Central memory CD8-positive, alpha-beta T cell (primary cell): ENCODE data around the gene GTF2F1.
"Not testable (repeated sequence)": the region's sequence is repeated elsewhere in the genome, so short reads cannot be mapped to it uniquely, and the experiment has no call there.

Experiments used
- ATAC-seq: fragments of 150-1000 bp; cut with Tn5 transposase; replicated peaks from 2 replicates; pipeline ENCODE4 v1.10.0; 2022; ENCODE audit warnings: mild to moderate bottlenecking, moderate FRiP score, moderate number of reproducible peaks; ENCODE audit not compliant: poor library complexity, severe bottlenecking; ENCODE audit errors: extremely low read depth
- DNase-seq, 2 donors: peaks; one replicate each; pipeline ENCODE4 v3.0.0; 2021; ENCODE audit warnings: low spot score in 2 of 2
- H3K27ac Mint-ChIP-seq: one replicate; pipeline ENCODE4 v1.8.0; 2022; ENCODE audit warnings: low read depth, mild to moderate bottlenecking, moderate library complexity, mixed read lengths
- H3K27me3 Mint-ChIP-seq: one replicate; pipeline ENCODE4 v1.8.0; 2022; ENCODE audit warnings: mixed read lengths
- H3K36me3 Mint-ChIP-seq: one replicate; pipeline ENCODE4 v1.8.0; 2022; ENCODE audit warnings: mild to moderate bottlenecking, moderate library complexity, mixed read lengths; ENCODE audit not compliant: insufficient read depth
- H3K4me1 Mint-ChIP-seq: one replicate; pipeline ENCODE4 v1.8.0; 2022; ENCODE audit warnings: mixed read lengths
- H3K4me3 Mint-ChIP-seq: one replicate; pipeline ENCODE4 v1.8.0; 2022; ENCODE audit warnings: mild to moderate bottlenecking, moderate library complexity, mixed read lengths
- H3K9me3 Mint-ChIP-seq: one replicate; pipeline ENCODE4 v1.8.0; 2022; ENCODE audit warnings: mixed read lengths

Gene GTF2F1

DNA sequence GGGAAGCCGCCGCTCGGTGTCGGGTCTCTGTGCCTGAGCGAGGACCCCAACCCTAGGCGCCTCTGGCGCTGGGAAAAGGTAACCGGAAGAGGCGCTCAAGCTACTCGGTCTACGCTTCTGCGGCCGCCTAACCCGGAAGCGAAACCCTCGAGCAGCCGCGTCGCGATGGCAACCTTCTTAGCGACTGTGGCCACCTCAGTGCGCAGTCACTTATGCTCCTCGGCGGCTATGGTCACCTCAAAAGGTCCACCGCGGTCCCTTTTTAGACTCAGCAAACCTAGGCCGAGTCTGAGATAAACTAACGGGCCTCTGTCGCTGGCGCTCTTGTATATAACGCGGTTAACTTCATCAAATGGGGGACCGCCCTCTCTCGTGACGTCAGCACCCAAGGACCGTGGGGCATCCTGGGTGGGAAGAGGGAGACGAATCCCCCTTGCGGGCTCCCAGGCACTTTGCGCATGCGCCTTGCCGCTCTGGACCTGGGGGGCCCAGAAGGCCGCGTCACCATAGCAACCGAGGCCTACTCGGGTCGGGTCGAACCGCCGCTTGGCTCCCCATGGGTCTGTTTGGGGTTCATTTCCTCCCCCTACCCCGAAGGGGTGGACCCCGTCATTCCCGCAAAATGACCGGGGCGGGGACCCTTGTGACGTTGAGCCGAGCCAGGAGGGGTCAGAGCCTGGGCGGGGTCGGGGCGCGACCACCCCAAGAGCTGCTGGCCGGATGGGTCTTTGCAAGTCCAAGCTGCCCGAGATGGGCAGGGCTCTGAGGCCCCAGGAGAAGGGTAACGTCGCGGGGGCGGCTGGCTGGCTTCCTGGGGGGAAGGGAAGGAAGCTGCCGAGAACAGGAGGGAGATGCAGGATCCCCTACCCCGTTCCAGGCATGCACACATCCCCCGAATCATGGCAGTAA lies at the start of gene GTF2F1:
TSS of gene GTF2F1 (minus strand) at position 91 of the 909 bp plus-strand sequence. CDS start 169 bp downstream, outside the sequence.
- DNase-seq (peak; percentile 83 to 91), ATAC-seq (peak; percentile 90)
- peaks cover 40% of the 10 kb centered on the region for H3K36me3 Mint-ChIP-seq
- H3K27ac Mint-ChIP-seq, result peak within 1 kb of the TSS; percentile 95
- H3K4me1 Mint-ChIP-seq, result peaks cover 29% of the 10 kb centered on the region
- H3K4me3 Mint-ChIP-seq, result peak within 1 kb of the TSS; percentile 81
- no peaks in the 10 kb centered on the region for H3K9me3 Mint-ChIP-seq
- H3K27me3 Mint-ChIP-seq, result no peaks in the 10 kb centered on the region

- ATAC-seq, result no peak
- H3K27ac Mint-ChIP-seq, result no peak overlapping the region
- H3K36me3 Mint-ChIP-seq, result no peaks in the 10 kb centered on the region
- H3K27me3 Mint-ChIP-seq, result no peaks in the 10 kb centered on the region
- H3K4me1 Mint-ChIP-seq, result no peaks in the 10 kb centered on the region
- DNase-seq, result no peak
- no peak overlapping the region for H3K4me3 Mint-ChIP-seq
- H3K9me3 Mint-ChIP-seq, result no peaks in the 10 kb centered on the region
Observed at GRCh38 chr19:6442087-6442688, 49.2 kb upstream of the GTF2F1 start.

DNA sequence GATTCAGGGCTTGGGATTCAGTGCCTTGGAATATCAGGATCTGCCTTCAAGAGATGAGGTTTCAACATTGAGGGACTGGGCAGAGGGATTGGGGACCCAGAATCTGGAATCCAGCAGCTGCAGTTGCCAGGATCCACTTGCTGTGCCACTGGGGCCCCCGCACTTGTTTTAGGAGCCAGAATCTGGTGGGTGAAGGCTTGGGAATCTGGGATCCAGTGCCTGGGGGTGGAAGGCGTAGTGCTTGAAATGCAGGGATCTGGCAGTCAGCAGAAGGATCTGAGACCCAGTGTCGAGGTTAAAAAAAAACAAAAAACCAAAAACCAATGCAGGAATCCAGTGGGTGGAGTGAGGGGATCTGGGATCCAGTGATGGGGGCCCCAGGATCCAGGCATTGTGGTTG lies 47.9 kb upstream of the GTF2F1 start:
- H3K4me3 Mint-ChIP-seq, result no peak overlapping the region
- peak overlapping the region; percentile 46 for H3K27ac Mint-ChIP-seq
- no peaks in the 10 kb centered on the region for H3K9me3 Mint-ChIP-seq
- H3K36me3 Mint-ChIP-seq, result no peaks in the 10 kb centered on the region
- no peak for DNase-seq
- H3K4me1 Mint-ChIP-seq, result no peaks in the 10 kb centered on the region
- H3K27me3 Mint-ChIP-seq, result no peaks in the 10 kb centered on the region
- no peak for ATAC-seq

DNA sequence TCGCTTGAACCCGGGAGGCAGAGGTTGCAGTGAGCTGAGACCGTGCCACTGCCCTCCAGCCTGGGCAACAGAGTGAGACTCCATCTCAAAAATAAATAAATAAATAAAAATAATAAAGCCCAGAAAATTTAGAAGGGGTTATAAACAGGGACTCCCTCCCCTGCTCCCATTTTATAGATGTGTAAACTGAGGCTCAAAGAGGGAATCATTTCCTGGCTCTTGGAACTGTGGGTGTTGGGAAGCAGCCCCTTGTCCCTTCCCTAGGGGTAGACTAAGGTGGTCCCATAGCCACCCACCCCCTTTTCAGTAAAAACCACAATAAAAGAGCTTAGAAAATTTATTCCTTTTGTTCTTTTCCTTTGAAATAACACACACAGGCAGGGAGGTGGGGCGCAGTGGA lies 46.8 kb upstream of the GTF2F1 start:
- Mint-ChIP-seq H3K27me3 (no peaks in the 10 kb centered on the region), H3K36me3 (no peaks in the 10 kb centered on the region), H3K4me1 (no peaks in the 10 kb centered on the region), H3K9me3 (no peaks in the 10 kb centered on the region), H3K27ac (no peak overlapping the region), H3K4me3 (no peak overlapping the region)
- DNase-seq, result no peak
- ATAC-seq, result no peak

GRCh38 chr19:6433663-6434062 lies 40.7 kb upstream of the GTF2F1 start, which contains the start of gene SLC25A41:
Gene SLC25A41, minus strand, starts transcription at chr19:6433763. Its CDS starts 70 bp downstream, at chr19:6433693.
- Mint-ChIP-seq H3K4me1 (peaks cover 11% of the 10 kb centered on the region), H3K27me3 (no peaks in the 10 kb centered on the region), H3K27ac (no peak within 1 kb of the TSS), H3K9me3 (no peaks in the 10 kb centered on the region), H3K36me3 (no peaks in the 10 kb centered on the region), H3K4me3 (no peak within 1 kb of the TSS)
- DNase-seq (no peak), ATAC-seq (no peak)

GRCh38 chr19:6433165-6433564 lies 40.2 kb upstream of the GTF2F1 start:
- DNase-seq (no peak), ATAC-seq (no peak)
- H3K4me3 Mint-ChIP-seq, result no peak overlapping the region
- H3K27ac Mint-ChIP-seq, result no peak overlapping the region
- H3K27me3 Mint-ChIP-seq, result no peaks in the 10 kb centered on the region
- peaks cover 11% of the 10 kb centered on the region for H3K4me1 Mint-ChIP-seq
- H3K36me3 Mint-ChIP-seq, result no peaks in the 10 kb centered on the region
- no peaks in the 10 kb centered on the region for H3K9me3 Mint-ChIP-seq

DNA sequence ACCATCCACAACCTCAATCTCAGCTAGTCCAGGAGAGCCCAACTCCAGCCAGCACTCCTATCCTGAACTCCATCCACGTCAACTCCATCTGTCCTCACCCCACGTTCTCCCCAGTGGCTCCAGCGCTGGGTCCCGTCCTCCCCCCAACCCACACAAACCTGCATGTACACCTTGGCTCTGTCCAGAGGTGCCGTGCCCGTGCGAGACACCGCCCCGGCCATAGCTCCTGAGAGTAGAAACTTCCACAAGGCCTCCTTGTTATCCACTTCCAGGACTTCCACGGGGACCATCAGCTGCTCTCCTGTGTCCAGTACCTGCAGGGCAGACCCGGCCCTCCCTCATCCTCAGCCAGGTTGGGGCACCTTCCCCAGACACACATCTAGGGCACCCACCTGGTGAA lies 38.9 kb upstream of the GTF2F1 start:
- Mint-ChIP-seq H3K27me3 (no peaks in the 10 kb centered on the region), H3K9me3 (no peaks in the 10 kb centered on the region), H3K36me3 (no peaks in the 10 kb centered on the region), H3K27ac (no peak overlapping the region), H3K4me3 (no peak overlapping the region), H3K4me1 (peaks cover 11% of the 10 kb centered on the region)
- ATAC-seq (no peak), DNase-seq (no peak)

DNA sequence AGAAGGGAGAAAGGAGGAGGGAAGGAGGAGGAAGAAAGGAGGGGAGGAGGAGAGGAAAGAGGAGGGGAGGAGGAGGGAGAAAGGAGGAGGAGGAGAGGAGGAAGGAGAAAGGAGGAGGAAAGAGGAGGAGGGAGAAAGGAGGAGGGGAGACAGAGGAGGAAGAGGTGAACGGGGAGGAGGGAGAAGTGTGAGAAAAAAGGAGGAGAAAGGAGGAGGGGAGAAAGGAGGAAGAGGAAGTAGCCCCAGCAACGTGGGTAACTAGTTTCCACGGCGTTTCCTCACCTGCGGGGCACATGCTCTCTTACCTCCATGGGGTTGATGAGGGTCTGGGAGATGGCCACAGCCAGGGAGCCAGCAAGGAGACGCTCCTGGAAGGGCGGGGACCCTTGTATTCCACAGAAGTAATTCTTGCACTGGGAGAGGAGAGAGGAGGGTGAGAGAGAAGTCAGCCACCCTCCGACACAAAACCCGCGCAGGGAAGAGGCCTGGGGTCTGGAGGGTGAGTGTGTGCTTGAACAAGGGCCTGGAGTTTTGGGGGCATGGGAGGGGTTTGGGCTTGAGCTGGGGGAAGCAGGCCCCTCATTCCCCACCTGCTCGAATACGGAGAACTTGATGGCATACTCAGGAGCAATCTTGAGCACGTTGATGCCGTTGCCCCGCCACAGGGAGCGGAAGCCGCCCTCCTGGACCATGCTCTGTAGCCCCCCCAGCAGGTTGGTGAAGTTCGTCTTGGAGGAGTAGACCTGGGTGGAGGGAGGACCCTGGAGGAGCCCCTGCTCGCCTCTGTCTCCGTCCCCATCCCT lies 36.7 kb upstream of the GTF2F1 start:
- ATAC-seq (no peak), DNase-seq (no peak)
- Mint-ChIP-seq H3K4me3 (no peak overlapping the region), H3K27ac (peak overlapping the region; percentile 32), H3K36me3 (peaks cover 6% of the 10 kb centered on the region), H3K27me3 (no peaks in the 10 kb centered on the region), H3K4me1 (peaks cover 21% of the 10 kb centered on the region), H3K9me3 (no peaks in the 10 kb centered on the region)

DNA sequence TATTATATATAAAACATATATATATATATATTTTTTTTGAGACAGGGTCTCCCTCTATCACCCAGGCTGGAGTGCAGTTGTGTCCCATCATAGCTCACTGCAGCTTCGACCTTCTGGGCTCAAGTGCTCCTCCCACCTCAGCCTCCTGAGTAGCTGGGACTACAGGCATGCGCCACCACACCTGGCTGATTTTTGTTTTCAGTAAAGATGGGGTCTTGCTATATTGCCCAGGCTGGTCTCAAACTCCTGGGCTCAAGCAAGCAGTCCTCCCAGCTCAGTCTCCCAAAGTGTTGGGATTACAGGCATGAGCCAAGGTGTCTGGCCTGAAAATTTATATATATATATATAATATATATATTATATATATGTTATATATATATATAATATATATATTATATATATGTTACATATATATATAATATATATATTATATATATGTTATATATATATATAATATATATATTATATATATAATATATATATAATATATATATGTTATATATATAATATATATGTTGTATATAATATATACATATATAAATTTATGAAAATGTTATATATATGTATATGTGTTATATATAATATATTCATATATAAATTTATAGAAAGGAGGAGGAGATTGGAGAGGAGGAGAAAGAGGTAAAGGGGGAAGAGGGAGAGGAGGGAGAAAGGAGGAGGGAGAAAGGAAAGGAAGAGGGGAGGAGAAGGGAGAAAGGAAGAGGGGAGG lies 35.9 kb upstream of the GTF2F1 start:
- H3K36me3 Mint-ChIP-seq, H3K27me3 Mint-ChIP-seq, H3K9me3 Mint-ChIP-seq: not testable (repeated sequence)

DNA sequence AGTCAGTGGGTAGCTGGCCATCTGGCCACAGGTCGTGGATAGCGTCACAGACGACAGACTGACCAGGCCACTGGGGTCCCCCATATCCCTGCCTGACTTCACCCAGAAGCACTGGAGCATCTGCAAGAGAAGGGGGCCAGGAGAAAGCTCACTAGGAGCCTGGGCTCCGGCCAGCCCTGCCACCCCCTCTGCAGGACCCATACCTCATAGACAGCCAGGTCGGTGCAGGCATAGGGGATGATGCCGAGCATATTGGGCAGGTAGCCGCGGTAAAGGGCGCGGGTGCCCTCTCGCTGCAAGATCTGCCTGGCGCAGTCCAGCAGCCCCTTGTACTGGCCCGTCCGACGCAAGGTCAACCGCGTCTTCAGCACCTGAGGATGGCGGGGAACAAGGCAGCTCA lies 34.2 kb upstream of the GTF2F1 start:
- no peak for DNase-seq
- H3K27ac Mint-ChIP-seq, result no peak overlapping the region
- H3K9me3 Mint-ChIP-seq, result no peaks in the 10 kb centered on the region
- H3K27me3 Mint-ChIP-seq, result no peaks in the 10 kb centered on the region
- H3K36me3 Mint-ChIP-seq, result peaks cover 10% of the 10 kb centered on the region
- H3K4me1 Mint-ChIP-seq, result peaks cover 40% of the 10 kb centered on the region
- H3K4me3 Mint-ChIP-seq, result no peak overlapping the region
- no peak for ATAC-seq

More for the DNA sequence above, 35.9 kb upstream of the GTF2F1 start:
- H3K27ac Mint-ChIP-seq, H3K4me3 Mint-ChIP-seq, ATAC-seq, DNase-seq: not testable (repeated sequence)
- H3K4me1 Mint-ChIP-seq, result peaks cover 23% of the 10 kb centered on the region

- H3K4me1 Mint-ChIP-seq, result peaks cover 42% of the 10 kb centered on the region
- no peaks in the 10 kb centered on the region for H3K9me3 Mint-ChIP-seq
- peaks cover 13% of the 10 kb centered on the region for H3K36me3 Mint-ChIP-seq
- no peaks in the 10 kb centered on the region for H3K27me3 Mint-ChIP-seq
- H3K4me3 Mint-ChIP-seq, result peak overlapping the region; percentile 69
- ATAC-seq, result no peak
- no peak for DNase-seq
- peak overlapping the region; percentile 72 for H3K27ac Mint-ChIP-seq
Observed at GRCh38 chr19:6425732-6426620, 33.0 kb upstream of the GTF2F1 start.
